GM12878 (cell line): ENCODE measurements around the gene COL18A1. TPM values are rescaled to one million over a fixed set of nuclear protein-coding genes. Genes with fewer than 3 reads are reported as not detected.
A peak's percentile ranks its signal among the peaks of the same experiment; 100 is the strongest.

ENCODE experiments used
- BCLAF1 ChIP-seq: fragments of 450-650 bp; IDR thresholded peaks from 2 replicates; pipeline ENCODE4 v1.6.1; 2017; ENCODE audit warnings: antibody characterized with exemption, mild to moderate bottlenecking, moderate library complexity
- CBX5 ChIP-seq: sonication (generic); IDR thresholded peaks from 2 replicates; pipeline ENCODE4 v1.6.1; 2016; ENCODE audit warnings: low read depth, moderate library complexity, mild to moderate bottlenecking, inconsistent platforms
- EZH2 ChIP-seq: IDR thresholded peaks from 2 replicates; pipeline ENCODE4 v1.6.1; 2012; ENCODE audit warnings: low read depth, mild to moderate bottlenecking, control low read depth, inconsistent platforms, low read length, borderline replicate concordance; ENCODE audit not compliant: control insufficient read depth
- FOXK2 ChIP-seq: fragments of 450-650 bp; IDR thresholded peaks from 2 replicates; pipeline ENCODE4 v1.6.1; 2017; ENCODE audit warnings: mild to moderate bottlenecking, moderate library complexity
- HDGF ChIP-seq: fragments of 450-650 bp; IDR thresholded peaks from 2 replicates; pipeline ENCODE4 v1.6.1; 2016; ENCODE audit warnings: antibody characterized with exemption
- HSF1 ChIP-seq: fragments of 150-350 bp; IDR thresholded peaks from 2 replicates; pipeline ENCODE4 v1.6.1; 2014; ENCODE audit warnings: mild to moderate bottlenecking, low read depth, low read length
- KAT2A ChIP-seq: conservative IDR thresholded peaks from 2 replicates; pipeline ENCODE4 v1.6.1; 2011; ENCODE audit warnings: low read depth, low read length; ENCODE audit not compliant: control insufficient read depth
- MAX ChIP-seq: IDR thresholded peaks from 2 replicates; pipeline ENCODE4 v1.6.1; 2012; ENCODE audit warnings: low read depth, low read length, improper control_type of control experiment
- MEF2A ChIP-seq: IDR thresholded peaks from 2 replicates; pipeline ENCODE4 v1.6.1; 2011; ENCODE audit warnings: low read depth, mild to moderate bottlenecking, low read length, moderate library complexity; ENCODE audit not compliant: insufficient read depth
- MXI1 ChIP-seq: fragments of 150-350 bp; IDR thresholded peaks from 2 replicates; pipeline ENCODE4 v1.6.1; 2011; ENCODE audit warnings: low read depth, mild to moderate bottlenecking, inconsistent platforms, low read length, improper control_type of control experiment
- NR2C1 ChIP-seq: fragments of 450-650 bp; IDR thresholded peaks from 2 replicates; pipeline ENCODE4 v1.6.1; 2017; ENCODE audit warnings: antibody characterized with exemption, mild to moderate bottlenecking, moderate library complexity
- PAX5 ChIP-seq: IDR thresholded peaks from 2 replicates; pipeline ENCODE4 v1.6.1; 2011; ENCODE audit warnings: low read depth, low read length, borderline replicate concordance
- PAX8 ChIP-seq: fragments of 450-650 bp; IDR thresholded peaks from 2 replicates; pipeline ENCODE4 v1.6.1; 2017; ENCODE audit warnings: mild to moderate bottlenecking, moderate library complexity
- RAD21 ChIP-seq: IDR thresholded peaks from 2 replicates; pipeline ENCODE4 v1.6.1; 2011; ENCODE audit warnings: mild to moderate bottlenecking, low read depth, low read length, moderate library complexity; ENCODE audit not compliant: insufficient read depth
- RAD51 ChIP-seq: fragments of 450-650 bp; IDR thresholded peaks from 2 replicates; pipeline ENCODE4 v1.6.1; 2016; ENCODE audit warnings: moderate library complexity, mild to moderate bottlenecking, inconsistent platforms
- RB1 ChIP-seq: fragments of 450-650 bp; formaldehyde crosslinking; IDR thresholded peaks from 2 replicates; pipeline ENCODE4 v1.6.1; 2017; ENCODE audit warnings: mild to moderate bottlenecking, borderline replicate concordance
- RUNX3 ChIP-seq: IDR thresholded peaks from 2 replicates; pipeline ENCODE4 v1.6.1; 2012; ENCODE audit warnings: low read length, inconsistent platforms
- SIN3A ChIP-seq: IDR thresholded peaks from 2 replicates; pipeline ENCODE4 v1.6.1; 2012; ENCODE audit warnings: low read depth, low read length, improper control_type of control experiment
- SRF ChIP-seq, 2 experiments: IDR thresholded peaks; 2 replicates each; pipeline ENCODE4 v1.6.1; 2011; ENCODE audit warnings: low read depth in 2 of 2, low read length in 2 of 2, mild to moderate bottlenecking in 1 of 2, moderate library complexity in 1 of 2
- SUPT20H ChIP-seq: IDR thresholded peaks from 2 replicates; pipeline ENCODE4 v1.6.1; 2011; ENCODE audit warnings: low read depth, mild to moderate bottlenecking, low read length, moderate library complexity, borderline replicate concordance; ENCODE audit not compliant: control insufficient read depth
- ZNF217 ChIP-seq: fragments of 450-650 bp; IDR thresholded peaks from 2 replicates; pipeline ENCODE4 v1.6.1; 2017; ENCODE audit warnings: antibody characterized with exemption, mild to moderate bottlenecking
- ZNF592 ChIP-seq: fragments of 450-650 bp; IDR thresholded peaks from 2 replicates; pipeline ENCODE4 v1.6.1; 2017; ENCODE audit warnings: mild to moderate bottlenecking, moderate library complexity
- polyA plus RNA-seq, 11 experiments: library from polyadenylated mRNA; depleted of rRNA in 4 of 11; unstranded in 6 of 11; stranded (reverse) in 5 of 11; fragments of >200 nt; fragmentation: Nextera tagmentation in 4 of 11; fragmentation: Illumina TruSeq in 1 of 11; extraction: Ambion mirVana in 4 of 11; extraction: Trizol in 1 of 11; gene quantifications; 1 replicate in 1 of 11; 2 replicates in 10 of 11; pipeline versions ENCODE4 v1.2.1 to v1.2.3, GENCODE V29; 2011 to 2016; ENCODE audit warnings: inconsistent platforms in 2 of 11, missing spikeins in 2 of 11, low read depth in 1 of 11
- total RNA-seq, 4 experiments: library from RNA; depleted of rRNA in 3 of 4; stranded (reverse); fragments of >200 nt in 3 of 4; fragmentation: Illumina TruSeq in 1 of 4; extraction: Trizol in 1 of 4; gene quantifications; 2 replicates each; pipeline versions ENCODE4 v1.2.1 to v1.2.3, GENCODE V29; 2013 to 2021

The COL18A1 gene
- total and polyA plus RNA-seq, 10 of the 15 experiments (the other 5 are each of a cell fraction or from before 2014, with no cell fraction given): under 0.01 to 0.49 (median 0.09) TPM; not detected in 3

- TF ChIP-seq SUPT20H (no peak), ZNF592 (no peak), SIN3A (peak; percentile 77; the same call in 1 of the 2 replicates), EZH2 (no peak), SRF (IDR thresholded peaks at IDR 0.05; ENCODE audit: low read depth in 2 of 2, low read length in 2 of 2) (0 out of 4 replicates have a peak, but pooled peaks of 1 of the 2 experiments have one; percentile 38), PAX5 (peak; percentile 45; the same call in 1 of the 2 replicates), CBX5 (no peak), MXI1 (peak; percentile 99), ZNF217 (no peak; the same call in 1 of the 2 replicates), KAT2A (no peak), FOXK2 (no peak), NR2C1 (no peak), PAX8 (no peak), HSF1 (no peak), HDGF (no peak), RAD21 (no peak), RB1 (peak; percentile 61; the same call in 1 of the 2 replicates), BCLAF1 (no peak), MAX (peak; percentile 97), MEF2A (no peak), RAD51 (no peak), RUNX3 (no peak; the same call in 1 of the 2 replicates)
Measured at GRCh38 chr21:45541221-45542039, 136.5 kb downstream of the COL18A1 start (continued).
